NCI-H774 (cell line): Measurements from ENCODE around the gene CREBL2.
"Not testable (repeated sequence)": the region's sequence is repeated elsewhere in the genome, so short reads cannot be mapped to it uniquely, and the experiment has no call there.

Experiments used
- DNase-seq: peaks from one replicate; lab custom pipeline; 2025; lab: John Stamatoyannopoulos, UW

Gene CREBL2

GRCh38 chr12:12598864-12599263 is 12.8 kb upstream of the CREBL2 start:
- DNase-seq, result no peak

DNA sequence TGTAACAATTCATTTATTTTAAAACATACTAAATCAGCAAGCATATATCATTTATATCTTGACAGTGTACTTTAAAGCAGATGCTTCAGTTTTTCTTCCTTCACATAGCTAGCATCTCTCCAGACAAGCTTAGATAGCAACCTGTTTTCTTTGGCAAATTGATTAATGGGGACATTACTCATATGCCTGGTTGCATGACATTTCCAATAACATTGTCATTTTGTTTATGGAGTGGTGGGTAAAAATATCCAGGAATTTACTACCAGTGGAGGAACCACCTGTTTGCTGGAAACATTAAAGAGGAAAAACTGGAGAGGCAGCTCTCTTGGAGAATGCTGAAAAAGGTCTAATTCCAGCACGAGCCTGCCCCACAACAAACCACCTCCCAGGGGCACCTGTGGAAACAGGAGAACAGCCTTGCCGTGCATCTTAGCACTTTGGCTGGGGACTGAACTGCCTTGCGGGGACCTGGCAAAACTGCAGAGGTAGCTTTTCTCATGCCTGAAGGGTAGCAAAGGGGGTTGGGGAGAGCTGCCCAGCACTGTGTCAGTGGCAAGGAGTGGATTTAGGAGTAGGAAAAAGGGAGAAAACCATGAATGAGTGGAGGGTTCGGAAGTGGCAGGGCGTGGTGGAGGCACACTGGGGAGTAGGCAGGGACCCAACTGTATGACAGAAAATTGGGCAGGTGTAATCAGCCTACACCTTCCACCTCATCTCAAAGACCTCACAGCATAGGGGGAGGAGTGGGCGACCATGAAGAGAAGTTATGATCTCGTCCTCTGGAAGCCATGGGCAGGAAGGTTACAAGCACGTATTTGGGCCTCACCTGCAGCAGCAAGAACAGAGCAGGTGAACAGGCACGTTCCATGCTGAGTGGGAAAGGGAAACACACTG is 11.7 kb upstream of the CREBL2 start:
- no peak for DNase-seq

DNA sequence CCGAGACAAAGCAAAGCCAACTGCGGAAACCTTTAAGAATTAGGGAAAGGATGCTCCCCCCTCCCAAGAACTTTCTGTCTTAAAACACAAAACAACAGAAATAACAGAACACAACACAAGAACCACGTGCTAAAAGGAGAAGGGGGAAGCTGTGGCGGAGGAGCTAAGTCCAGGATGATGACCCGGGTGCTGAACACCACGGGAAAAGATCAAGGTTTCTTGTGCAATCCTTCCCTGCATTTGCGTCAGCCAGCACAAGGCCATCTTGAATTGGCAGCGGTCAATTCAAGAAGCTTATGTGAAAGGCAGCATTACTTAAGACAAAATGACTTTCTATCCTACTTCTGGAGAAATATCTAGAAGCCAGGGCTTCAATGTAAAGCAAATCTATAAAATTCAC is 11.0 kb upstream of the CREBL2 start:
- DNase-seq, result no peak

DNA sequence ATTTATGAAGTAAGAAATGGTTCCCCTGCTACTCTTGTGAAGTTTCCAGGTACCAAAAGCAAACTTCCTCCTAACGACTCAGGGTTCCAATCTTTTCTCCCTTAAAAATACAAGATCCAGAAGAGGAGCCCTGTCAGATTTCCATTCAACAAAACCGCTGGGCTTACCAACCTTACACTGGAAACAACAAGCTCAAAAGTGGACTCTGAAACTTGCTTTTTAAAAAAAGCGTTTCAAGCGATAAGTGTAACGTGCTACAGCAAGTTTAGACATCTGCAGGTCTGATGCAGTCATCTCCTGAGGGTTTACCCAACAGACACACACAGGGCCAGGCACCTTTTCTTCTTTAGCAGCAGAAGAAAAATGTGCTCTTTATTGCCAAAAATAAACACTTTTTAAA is 6.9 kb upstream of the CREBL2 start:
- no peak for DNase-seq

- no peak for DNase-seq
These were observed 4.7 kb upstream of the CREBL2 start for GRCh38 chr12:12606781-12607589.

GRCh38 chr12:12608557-12608957 is 3.1 kb upstream of the CREBL2 start:
- no peak for DNase-seq

- DNase-seq, result no peak
These were observed 2.0 kb upstream of the CREBL2 start for GRCh38 chr12:12609692-12610091.

DNA sequence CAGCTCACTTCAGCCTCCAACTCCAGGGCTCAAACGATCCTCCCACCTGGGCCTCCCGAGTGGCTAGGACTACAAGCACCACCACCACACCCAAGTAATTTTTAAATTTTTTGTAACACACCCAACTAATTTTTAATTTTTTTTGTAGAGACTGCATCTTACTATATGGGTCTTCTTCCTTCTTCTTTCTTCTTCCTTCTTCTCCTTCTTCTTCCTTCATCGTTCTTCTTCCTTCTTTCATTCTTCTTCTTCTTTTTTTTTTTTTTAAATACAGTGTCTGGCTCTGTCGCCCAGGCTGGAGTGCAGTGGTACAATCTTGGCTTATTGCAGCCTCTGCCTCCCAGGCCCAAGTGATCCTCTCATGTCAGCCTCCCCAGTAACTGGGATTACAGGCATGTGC is 965 bp upstream of the CREBL2 start:
- DNase-seq, result no peak

- DNase-seq, result no peak
These were observed 682 bp downstream of the CREBL2 start for GRCh38 chr12:12612358-12612757.

DNA sequence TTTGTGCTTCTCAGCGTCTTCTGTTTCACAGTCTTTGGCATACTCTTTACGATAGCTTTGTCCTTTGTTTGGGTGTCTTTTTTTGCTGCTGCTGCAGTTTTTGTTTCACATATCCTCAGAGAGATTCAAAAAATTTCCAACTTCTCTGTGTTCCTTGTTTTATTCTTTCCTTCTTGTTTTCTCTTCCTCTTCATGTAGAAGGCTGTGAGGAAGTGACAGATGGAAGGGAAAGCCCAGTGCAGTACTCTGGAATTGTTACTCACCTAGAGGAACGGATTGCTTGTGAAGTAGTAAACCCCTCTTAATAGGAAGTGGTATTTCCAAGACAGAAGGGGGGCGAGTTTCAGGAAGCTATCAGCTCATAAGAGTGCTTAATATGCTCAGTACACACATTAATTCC is 1.7 kb downstream of the CREBL2 start:
- no peak for DNase-seq

DNA sequence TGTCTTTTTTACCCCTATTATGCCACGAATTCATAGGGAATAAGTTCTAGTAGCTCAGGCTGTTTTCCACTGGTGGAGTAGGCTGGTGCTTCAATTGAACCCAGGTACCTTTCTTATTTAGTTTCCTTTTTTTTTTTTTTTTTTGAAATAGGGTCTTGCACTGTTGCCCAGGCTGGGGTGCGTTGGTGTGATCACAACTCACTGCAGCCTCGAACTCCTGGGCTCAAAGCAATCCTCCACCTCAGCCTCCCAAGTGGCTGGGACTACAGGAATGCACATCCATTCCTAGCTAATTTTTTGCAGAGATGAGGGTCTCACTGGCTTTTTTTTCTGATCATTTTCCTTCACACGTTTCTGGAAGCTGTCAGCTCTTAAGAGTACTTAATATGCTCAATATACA is 2.7 kb downstream of the CREBL2 start:
- no peak for DNase-seq

GRCh38 chr12:12616512-12617310 is 5.0 kb downstream of the CREBL2 start:
- DNase-seq, result no peak

DNA sequence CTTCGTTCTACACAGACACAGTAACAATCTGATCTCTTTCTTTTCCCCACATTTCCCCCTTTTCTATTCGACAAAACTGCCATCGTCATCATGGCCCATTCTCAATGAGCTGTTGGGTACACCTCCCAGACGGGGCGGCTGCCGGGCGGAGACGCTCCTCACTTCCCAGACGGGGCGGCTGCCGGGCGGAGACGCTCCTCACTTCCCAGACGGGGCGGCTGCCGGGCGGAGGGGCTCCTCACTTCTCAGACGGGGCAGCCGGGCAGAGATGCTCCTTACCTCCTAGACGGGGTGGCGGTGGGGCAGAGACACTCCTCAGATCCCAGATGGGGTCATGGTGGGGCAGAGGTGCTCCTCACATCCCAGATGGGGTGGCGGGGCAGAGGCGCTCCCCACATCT is 6.4 kb downstream of the CREBL2 start:
- DNase-seq, result not testable (repeated sequence)

- no peak for DNase-seq
These were observed 9.1 kb downstream of the CREBL2 start for GRCh38 chr12:12620730-12621315.

DNA sequence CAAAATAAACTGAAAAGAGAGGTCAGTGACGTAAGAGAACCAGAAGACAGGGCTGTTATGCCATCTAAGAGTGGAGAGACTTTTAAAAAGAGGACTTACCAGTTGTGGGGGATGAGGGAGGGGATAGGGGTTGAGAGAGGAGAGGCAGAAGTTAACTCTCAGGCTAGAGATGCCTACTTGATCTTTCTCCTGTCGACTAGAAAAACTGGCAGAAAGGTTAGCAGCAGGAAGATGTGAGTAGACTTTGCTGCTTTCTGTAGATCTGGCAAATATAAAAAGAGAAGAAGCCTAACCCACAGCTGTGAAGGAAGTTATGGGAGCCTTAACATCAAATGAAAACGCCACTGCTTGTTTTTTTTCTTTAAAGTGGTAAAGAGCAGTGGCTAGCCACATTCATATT is 10.7 kb downstream of the CREBL2 start:
- no peak for DNase-seq

DNA sequence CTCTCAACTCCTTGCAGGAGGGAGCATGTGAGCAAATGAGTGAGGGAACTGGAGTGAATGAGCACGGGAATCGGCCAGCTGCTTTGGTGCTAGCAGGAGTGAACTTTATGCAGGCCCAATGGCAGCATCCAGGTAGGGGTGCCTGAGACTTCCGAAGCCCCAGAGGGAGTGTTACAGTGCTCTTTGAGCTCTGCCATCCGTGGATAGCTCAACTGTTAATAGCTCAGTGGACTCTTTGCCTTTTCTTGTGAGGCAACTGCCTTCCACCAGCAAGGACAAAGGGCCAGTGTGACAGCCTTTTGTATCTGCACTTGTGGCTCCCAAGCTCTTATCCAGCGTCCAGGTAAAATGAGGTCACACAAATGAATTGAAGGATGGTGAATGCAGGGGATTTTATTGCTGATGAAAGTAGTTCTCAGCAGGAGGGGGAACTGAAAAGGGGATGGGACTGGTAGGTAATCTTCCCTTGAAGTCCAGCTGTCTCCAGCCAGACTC is 12.9 kb downstream of the CREBL2 start:
- no peak for DNase-seq

DNA sequence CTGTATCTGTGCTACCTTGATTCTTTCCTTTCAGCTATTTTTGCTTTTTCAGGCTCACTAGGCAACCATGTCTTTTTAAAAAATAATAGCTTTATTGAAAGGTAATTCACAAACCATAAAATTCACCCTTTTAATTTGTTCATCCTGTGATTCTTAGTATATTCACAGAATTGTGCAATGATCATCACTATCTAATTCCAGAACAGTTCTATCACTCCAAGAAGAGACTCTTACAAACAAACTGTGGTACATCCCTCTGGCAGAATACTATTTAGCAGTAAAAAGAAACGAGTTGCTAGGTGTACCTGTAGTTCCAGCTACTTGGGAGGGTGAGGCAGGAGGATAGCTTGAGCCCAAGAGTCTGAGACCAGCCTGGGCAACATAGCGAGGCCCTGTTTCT is 14.8 kb downstream of the CREBL2 start:
- no peak for DNase-seq

DNA sequence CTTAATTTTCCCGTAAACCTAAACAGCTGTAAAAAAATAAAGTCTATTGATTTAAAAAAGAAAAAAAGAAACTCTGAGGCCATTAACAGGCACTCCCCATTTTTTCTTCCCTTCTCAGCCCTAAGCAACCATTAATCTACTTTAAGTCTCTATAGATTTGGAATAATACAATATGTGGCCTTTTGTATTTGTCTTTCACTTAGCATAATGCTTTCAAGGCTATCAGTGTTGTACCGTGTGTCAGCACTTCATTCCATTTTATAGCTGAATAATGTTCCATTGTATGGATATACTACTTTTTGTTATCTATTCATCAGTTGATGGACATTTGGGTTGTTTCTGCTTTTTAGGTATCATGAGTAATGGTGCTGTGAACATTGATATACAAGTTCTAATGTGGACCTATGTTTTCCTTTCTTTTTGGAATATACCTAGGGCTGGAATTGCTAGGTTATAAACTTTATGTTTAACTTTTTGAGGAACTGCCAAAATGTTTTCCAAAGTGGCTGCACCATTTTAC is 15.7 kb downstream of the CREBL2 start:
- no peak for DNase-seq

DNA sequence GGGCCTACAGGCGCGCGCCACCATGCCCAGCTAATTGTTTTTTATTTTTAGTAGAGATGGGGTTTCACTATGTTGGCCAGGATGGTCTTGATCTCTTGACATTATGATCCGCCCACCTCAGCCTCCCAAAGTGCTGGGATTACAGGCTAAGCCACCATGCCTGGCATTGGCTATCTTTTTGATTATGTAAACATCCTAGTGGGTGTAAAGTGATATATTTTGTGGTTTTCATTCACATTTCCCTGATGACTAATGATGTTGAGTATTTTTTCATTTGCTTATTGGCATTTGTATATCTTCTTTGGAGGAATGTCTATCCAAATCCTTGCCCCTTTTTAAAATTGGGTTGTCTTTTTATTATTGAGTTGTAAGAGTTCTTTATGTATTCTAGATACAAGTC is 16.3 kb downstream of the CREBL2 start:
- no peak for DNase-seq

GRCh38 chr12:12630850-12631249 is 19.2 kb downstream of the CREBL2 start:
- DNase-seq, result no peak

GRCh38 chr12:12635651-12636050 is 24.0 kb downstream of the CREBL2 start:
- DNase-seq, result no peak

GRCh38 chr12:12636641-12637040 is 25.0 kb downstream of the CREBL2 start:
- no peak for DNase-seq
